HG03139 (cell line): ENCODE results near the gene MED25.
A peak's percentile ranks its signal among the peaks of the same experiment; 100 is the strongest.

Experiments used
- ATAC-seq: cut with Tn5 transposase; IDR thresholded peaks from one replicate; pipeline ENCODE4 v1.9.1; 2021; ENCODE audit not compliant: unreplicated experiment

Gene MED25

GRCh38 chr19:49869484-49870308 lies 51.6 kb downstream of the MED25 start:
- peak; percentile 58 for ATAC-seq

GRCh38 chr19:49870309-49870901 lies 52.3 kb downstream of the MED25 start:
- ATAC-seq = no peak

- no peak for ATAC-seq
Observed at GRCh38 chr19:49871349-49871985, 53.4 kb downstream of the MED25 start.

- no peak for ATAC-seq
Observed at GRCh38 chr19:49872245-49873128, 54.4 kb downstream of the MED25 start.

DNA sequence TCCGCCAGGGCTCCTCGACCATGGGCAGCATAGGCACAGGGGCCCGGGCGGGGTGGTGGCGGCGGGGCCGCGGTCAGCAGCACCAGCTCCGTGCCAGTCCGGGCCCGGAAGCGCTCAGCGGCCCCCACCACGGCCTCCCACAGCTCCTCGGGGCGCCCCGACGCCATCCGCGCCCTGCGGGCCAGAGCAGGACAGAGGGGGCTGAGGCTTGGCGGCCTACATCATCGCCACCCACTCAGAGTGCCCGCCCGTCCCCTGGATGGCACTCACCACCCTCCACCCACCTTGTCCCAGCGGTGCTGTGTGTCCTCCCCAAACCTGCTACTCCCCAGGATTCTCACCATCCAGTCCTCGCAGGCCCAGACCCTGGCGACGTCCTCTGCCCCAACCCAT lies 55.0 kb downstream of the MED25 start:
- ATAC-seq = no peak

DNA sequence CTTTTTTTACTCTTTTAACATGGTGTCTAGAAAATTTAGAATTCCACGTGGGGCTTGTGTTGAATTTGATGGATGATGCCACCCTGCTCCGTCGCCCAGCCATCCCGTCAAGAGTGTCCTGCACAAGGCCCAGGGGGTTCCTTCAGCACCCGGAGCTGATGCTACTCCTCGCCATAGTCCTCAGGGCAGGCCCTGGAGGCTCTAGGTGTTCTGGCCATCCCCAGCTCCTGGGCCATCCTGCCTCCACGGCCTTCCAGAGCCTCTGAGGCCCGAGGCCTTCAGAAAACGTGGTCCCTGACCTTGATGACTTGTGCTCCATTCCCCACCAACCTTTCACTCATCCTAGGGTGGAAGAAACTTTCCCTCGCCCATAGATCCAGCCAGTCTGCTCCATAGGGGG lies 55.7 kb downstream of the MED25 start:
- ATAC-seq = no peak

DNA sequence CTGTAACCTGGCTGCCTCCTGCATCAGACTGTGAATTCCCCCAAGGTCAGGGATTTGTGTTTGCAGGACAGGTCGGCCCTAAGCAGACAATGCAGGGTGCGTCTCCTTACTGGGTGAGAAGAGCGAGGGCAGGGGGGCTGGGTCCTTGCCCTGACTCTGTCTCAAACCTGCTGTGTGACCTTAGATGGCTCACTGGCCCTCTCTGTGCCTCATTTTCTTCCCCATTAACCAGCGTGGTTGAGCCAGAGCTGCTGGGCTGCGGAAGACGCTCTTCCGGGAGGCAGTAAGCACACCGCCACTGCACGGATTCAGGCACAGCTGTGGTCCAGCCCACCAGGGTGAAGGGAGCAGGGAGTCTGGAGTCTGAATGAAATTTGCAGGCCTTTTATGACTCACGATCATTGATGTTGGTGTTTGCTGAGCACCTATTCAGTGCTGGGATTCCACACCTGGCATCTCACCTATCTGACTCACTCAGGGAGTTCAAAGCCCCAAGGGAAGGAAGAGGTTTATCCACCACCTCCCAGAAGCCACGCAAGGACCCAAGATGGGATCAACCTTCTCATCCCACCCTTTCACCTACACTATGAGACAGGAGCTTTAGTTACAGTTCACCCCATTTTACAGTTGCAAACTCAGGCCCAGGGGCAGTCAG lies 56.5 kb downstream of the MED25 start:
- ATAC-seq = no peak

DNA sequence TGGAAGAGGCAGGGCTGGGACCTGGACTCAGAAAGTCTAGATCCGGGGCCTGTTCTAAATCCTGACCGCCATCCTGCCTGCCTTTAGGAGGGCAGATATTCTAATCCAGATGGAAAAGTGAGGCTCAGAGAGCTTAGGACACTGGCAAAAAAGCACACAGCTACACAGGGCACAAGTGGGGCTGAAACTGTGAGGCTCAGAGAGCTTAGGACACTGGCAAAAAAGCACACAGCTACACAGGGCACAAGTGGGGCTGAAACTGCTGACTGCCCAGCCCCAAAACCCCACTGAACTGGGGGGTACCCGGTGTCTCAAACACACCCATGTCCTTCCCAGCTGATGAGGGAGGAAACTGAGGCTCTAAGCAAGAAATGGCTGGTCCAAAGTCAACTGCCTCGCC lies 57.1 kb downstream of the MED25 start:
- ATAC-seq = no peak

DNA sequence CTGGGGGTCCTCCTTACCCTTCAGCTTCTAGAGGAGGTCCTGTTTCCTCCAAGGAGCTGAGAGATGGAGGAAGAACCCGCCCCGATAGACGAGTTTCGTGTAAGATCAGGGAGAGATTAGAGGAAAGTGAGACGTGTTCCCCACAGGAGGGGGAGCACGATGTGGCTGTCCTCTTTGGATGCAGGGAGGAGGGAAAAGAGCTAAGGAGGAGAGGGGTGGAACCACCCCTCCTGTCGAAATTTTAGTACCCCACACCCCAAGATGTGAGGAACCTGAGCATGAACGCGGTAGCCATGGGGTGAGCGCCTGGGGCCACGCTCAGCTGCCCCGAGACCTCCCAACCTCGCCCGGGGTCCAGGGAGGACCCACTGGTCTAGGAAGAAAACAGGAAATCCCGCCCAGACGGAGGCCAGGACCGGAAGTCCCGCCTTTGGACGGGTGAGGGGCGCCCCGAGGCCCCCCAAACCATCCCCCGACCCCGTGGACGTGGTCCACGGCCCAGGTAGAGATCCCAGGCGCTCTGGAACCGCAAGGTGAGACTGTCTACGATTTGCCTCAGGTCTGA lies 57.9 kb downstream of the MED25 start:
- ATAC-seq = no peak

- ATAC-seq = peak; percentile 47
Observed at GRCh38 chr19:49876422-49877019, 58.4 kb downstream of the MED25 start.

DNA sequence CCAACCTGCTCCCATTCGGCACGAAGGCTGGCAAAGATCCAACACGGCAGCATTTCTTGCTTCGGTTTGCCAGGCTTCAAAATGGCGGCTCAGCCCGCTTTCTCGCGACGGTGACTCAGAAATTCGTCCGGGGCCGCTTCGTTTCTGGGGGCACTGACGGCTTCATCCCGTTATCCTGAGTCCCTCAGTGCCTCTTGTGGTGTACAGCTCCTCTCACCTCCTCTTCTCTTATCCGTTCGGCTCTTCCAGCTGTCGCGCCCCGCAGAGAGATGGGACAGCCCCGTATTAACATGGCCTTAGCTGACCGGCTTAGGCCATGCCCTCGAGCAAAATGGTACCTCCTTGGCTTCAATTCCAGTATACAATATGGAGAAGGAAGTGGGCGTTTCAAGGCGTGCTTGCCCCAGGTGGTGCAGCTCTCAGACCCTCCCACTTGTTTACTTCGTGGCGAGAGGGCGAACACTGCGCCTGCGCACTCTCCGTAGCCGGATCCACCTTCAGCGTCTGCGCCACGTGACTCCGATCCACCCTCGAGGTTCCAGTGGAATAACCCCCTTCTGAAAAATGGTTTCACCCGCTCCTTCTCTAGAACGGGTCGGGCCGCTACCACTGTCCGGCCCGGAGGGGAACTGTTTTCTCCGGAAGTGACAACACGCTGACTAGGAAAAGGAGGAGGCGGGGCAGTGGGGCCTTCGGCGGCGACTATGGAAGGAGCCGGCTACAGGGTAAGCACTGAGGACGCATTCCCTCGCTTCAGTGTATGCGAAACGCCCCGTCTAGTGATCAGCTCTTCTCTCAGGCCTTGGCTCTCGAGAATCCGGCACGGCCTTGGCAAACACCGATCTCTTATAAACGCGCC lies 59.2 kb downstream of the MED25 start, which contains the start of the genes AKT1S1 and TBC1D17:
Gene AKT1S1 (minus strand): TSS at position 336 of the 859 bp plus-strand sequence. CDS start 4,060 bp downstream, outside the sequence.
Gene TBC1D17 (plus strand): TSS at position 683 of the 859 bp plus-strand sequence. CDS start 22 bp downstream, at position 705.
- ATAC-seq = peak; percentile 51

GRCh38 chr19:49877879-49878743 lies 60.0 kb downstream of the MED25 start:
- peak; percentile 43 for ATAC-seq

GRCh38 chr19:49878744-49879070 lies 60.6 kb downstream of the MED25 start:
- ATAC-seq = no peak

- ATAC-seq = no peak
Observed at GRCh38 chr19:49879243-49879963, 61.3 kb downstream of the MED25 start.

- no peak for ATAC-seq
Observed at GRCh38 chr19:49880162-49880869, 62.2 kb downstream of the MED25 start.

GRCh38 chr19:49881186-49881585 lies 63.1 kb downstream of the MED25 start:
- no peak for ATAC-seq
